Endothelial cell of umbilical vein (primary cell): ENCODE results near the gene CRYBG3.

Experiments
- EZH2 ChIP-seq: IDR thresholded peaks from 2 replicates; pipeline ENCODE4 v1.6.1; 2012; ENCODE audit warnings: borderline replicate concordance, low read depth, mild to moderate bottlenecking, moderate library complexity, low read length, inconsistent platforms; ENCODE audit not compliant: severe bottlenecking
- MYC ChIP-seq: IDR thresholded peaks from one replicate; pipeline ENCODE4 v1.6.1; 2011; ENCODE audit warnings: mild to moderate bottlenecking, low read depth, low read length
- POLR2A ChIP-seq: IDR thresholded peaks from 2 replicates; pipeline ENCODE4 v1.6.1; 2012; ENCODE audit warnings: low read depth, mild to moderate bottlenecking, control low read depth, low read length
- POLR2AphosphoS5 ChIP-seq: IDR thresholded peaks from 2 replicates; pipeline ENCODE4 v1.6.1; 2012; ENCODE audit warnings: low read depth, mild to moderate bottlenecking, control low read depth, low read length, moderate library complexity; ENCODE audit not compliant: insufficient read depth
- TF ChIP-seq, protein P1 (sequence below), 2 donors: IDR thresholded peaks; 1 replicate in 1 of 2; 2 replicates in 1 of 2; pipeline ENCODE4 v1.5.1; 2011; ENCODE audit warnings: low read length in 2 of 2, mild to moderate bottlenecking in 2 of 2, moderate library complexity in 2 of 2, control low read depth in 1 of 2, inconsistent platforms in 1 of 2, low read depth in 1 of 2; ENCODE audit not compliant: insufficient read depth in 1 of 2; ENCODE audit errors: extremely low read depth in 1 of 2
- TF ChIP-seq, protein P2 (sequence below): IDR thresholded peaks from 2 replicates; pipeline ENCODE4 v1.6.1; 2011; ENCODE audit not compliant: insufficient read depth, insufficient read length

DNA sequence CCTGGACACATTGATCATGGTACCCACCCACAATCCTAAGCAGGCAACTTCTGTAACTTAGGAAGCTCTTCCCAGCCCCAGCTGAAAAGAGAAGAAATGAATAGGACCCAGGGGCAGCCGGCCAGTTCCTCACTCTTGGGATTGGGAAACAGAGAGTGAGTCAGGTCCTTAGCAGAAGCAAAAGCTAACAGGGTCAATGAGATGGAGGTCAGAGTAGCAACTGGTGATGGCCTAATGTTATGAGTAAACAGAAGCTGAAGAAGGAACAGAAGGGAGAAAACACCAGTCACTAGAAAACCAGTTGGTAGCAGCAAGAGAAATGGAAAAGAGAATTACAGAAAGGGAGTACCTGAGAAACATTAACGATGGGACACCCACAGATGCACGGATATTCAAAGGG is 130.5 kb downstream of the CRYBG3 start:
- TF ChIP-seq POLR2A (no peak), EZH2 (no peak), POLR2AphosphoS5 (no peak), MYC (no peak)
- TF ChIP-seq, protein P1, sequence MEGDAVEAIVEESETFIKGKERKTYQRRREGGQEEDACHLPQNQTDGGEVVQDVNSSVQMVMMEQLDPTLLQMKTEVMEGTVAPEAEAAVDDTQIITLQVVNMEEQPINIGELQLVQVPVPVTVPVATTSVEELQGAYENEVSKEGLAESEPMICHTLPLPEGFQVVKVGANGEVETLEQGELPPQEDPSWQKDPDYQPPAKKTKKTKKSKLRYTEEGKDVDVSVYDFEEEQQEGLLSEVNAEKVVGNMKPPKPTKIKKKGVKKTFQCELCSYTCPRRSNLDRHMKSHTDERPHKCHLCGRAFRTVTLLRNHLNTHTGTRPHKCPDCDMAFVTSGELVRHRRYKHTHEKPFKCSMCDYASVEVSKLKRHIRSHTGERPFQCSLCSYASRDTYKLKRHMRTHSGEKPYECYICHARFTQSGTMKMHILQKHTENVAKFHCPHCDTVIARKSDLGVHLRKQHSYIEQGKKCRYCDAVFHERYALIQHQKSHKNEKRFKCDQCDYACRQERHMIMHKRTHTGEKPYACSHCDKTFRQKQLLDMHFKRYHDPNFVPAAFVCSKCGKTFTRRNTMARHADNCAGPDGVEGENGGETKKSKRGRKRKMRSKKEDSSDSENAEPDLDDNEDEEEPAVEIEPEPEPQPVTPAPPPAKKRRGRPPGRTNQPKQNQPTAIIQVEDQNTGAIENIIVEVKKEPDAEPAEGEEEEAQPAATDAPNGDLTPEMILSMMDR (IDR thresholded peaks at IDR 0.05; ENCODE audit: extremely low read depth in 1 of 2, insufficient read depth in 1 of 2, low read depth in 1 of 2, low read length in 2 of 2) = no peak
- TF ChIP-seq, protein P2, sequence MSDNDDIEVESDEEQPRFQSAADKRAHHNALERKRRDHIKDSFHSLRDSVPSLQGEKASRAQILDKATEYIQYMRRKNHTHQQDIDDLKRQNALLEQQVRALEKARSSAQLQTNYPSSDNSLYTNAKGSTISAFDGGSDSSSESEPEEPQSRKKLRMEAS = no peak
